ENCODE data around the gene ADGRV1.

GRCh38 chr5:90873033-90873517, 314.5 kb downstream of the ADGRV1 start:
- TF ChIP-seq POLR2AphosphoS5 (IDR thresholded peaks at IDR 0.05; ENCODE audit: insufficient read depth, low read depth, low read length) (no peak), CTCF (IDR thresholded peaks at IDR 0.05; ENCODE audit: extremely low read depth in 1 of 2, insufficient read depth in 1 of 2, low read depth in 1 of 2, low read length in 2 of 2) (no peak), EZH2 (IDR thresholded peaks at IDR 0.05; ENCODE audit: borderline replicate concordance, low read depth, low read length, severe bottlenecking) (no peak), POLR2A (IDR thresholded peaks at IDR 0.05; ENCODE audit: low read depth, low read length) (no peak), GATA2 (IDR thresholded peaks at IDR 0.05; ENCODE audit: insufficient read depth, insufficient read length, low read depth, low read length) (no peak)
- TF ChIP-seq, protein P1, sequence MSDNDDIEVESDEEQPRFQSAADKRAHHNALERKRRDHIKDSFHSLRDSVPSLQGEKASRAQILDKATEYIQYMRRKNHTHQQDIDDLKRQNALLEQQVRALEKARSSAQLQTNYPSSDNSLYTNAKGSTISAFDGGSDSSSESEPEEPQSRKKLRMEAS (IDR thresholded peaks at IDR 0.05; ENCODE audit: insufficient read depth, insufficient read length): no peak
